Gastroesophageal sphincter (tissue), 4 donors: ENCODE measurements around the gene PLCG1. TPM values are rescaled to one million over a fixed set of nuclear protein-coding genes. Genes with fewer than 3 reads are reported as not detected.
A peak's percentile ranks its signal among the peaks of the same experiment; 100 is the strongest.

Experiments
- ATAC-seq: fragments of 150-250 bp; one replicate; pipeline ENCODE4 v1.9.1; 2016; ENCODE audit warnings: mild to moderate bottlenecking, moderate library complexity
- H3K27ac ChIP-seq, 4 donors: fragments of 200-600 bp; sonication (generic) in 3 of 4; 1 replicate in 3 of 4; 2 replicates in 1 of 4; pipeline ENCODE4 v1.5.1; 2016 to 2019
- H3K27me3 ChIP-seq: fragments of 200-600 bp; sonication (generic); one replicate; pipeline ENCODE4 v1.5.1; 2019
- H3K36me3 ChIP-seq, 2 donors: fragments of 200-600 bp; sonication (generic); one replicate each; pipeline ENCODE4 v1.5.1; 2019; ENCODE audit warnings: control low read depth in 1 of 2
- H3K4me1 ChIP-seq, 3 donors: fragments of 200-600 bp; sonication (generic); 1 replicate in 2 of 3; 2 replicates in 1 of 3; pipeline ENCODE4 v1.5.1; 2016 to 2019; ENCODE audit warnings: control low read depth in 2 of 3
- H3K4me3 ChIP-seq, 2 donors: fragments of 200-600 bp; sonication (generic); one replicate each; pipeline ENCODE4 v1.5.1; 2019; ENCODE audit warnings: mild to moderate bottlenecking in 1 of 2, moderate library complexity in 1 of 2
- H3K9me3 ChIP-seq, 3 donors: fragments of 200-600 bp; sonication (generic); one replicate each; pipeline ENCODE4 v1.5.1; 2017 to 2019; ENCODE audit warnings: control low read depth in 2 of 3
- CTCF ChIP-seq, 4 experiments: fragments of 200-600 bp in 2 of 4; fragments of 450-650 bp in 2 of 4; sonication (generic) in 1 of 4; IDR thresholded peaks; one replicate each; pipeline ENCODE4 v1.5.1; 2017 to 2019; ENCODE audit warnings: antibody characterized with exemption in 4 of 4, mild to moderate bottlenecking in 2 of 4, moderate library complexity in 2 of 4
- EP300 ChIP-seq: sonication (generic); formaldehyde crosslinking; IDR thresholded peaks from one replicate; pipeline ENCODE4 v1.6.1; 2017; ENCODE audit warnings: antibody characterized with exemption, mild to moderate bottlenecking
- POLR2A ChIP-seq, 2 donors: fragments of 450-650 bp; IDR thresholded peaks; one replicate each; pipeline ENCODE4 v1.6.1; 2017; ENCODE audit warnings: antibody characterized with exemption in 2 of 2, mild to moderate bottlenecking in 2 of 2, moderate library complexity in 1 of 2
- POLR2AphosphoS5 ChIP-seq: sonication (generic); formaldehyde crosslinking; IDR thresholded peaks from one replicate; pipeline ENCODE4 v1.6.1; 2017; ENCODE audit warnings: antibody characterized with exemption
- WGBS, 2 donors: methylation state at CpG; one replicate each; pipeline ENCODE4 v1.1.5; 2018; ENCODE audit warnings: low coverage in 1 of 2; 5-methylcytosine and 5-hydroxymethylcytosine counted together
- total RNA-seq, 4 donors: library from RNA; depleted of rRNA; stranded (reverse); fragments of >200 nt; gene quantifications; one replicate each; pipeline ENCODE4 v1.1.0, GENCODE V29; 2016

PLCG1 gene
- total RNA-seq, 4 donors from 2014 or later = 42.3 to 173 (median 94.7) TPM

- no peaks in the 10 kb centered on the region for H3K4me1 ChIP-seq
- H3K36me3 ChIP-seq = peaks cover 0 to 46% of the 10 kb centered on the region in 2 donors
- no peak overlapping the region for H3K27ac ChIP-seq
- TF ChIP-seq POLR2A (IDR thresholded peaks at IDR 0.05) = no peak
- no peak for TF ChIP-seq POLR2AphosphoS5
- TF ChIP-seq EP300 = no peak
- no peak for TF ChIP-seq CTCF (IDR thresholded peaks at IDR 0.05)
- ATAC-seq = no peak
- no peak overlapping the region for H3K4me3 ChIP-seq
- peaks cover 0 to 26% (median 0%) of the 10 kb centered on the region in 3 donors for H3K9me3 ChIP-seq
- H3K27me3 ChIP-seq = no peaks in the 10 kb centered on the region
- WGBS, 2 donors = 92 to 100% methylated on average over 1 of the region's 1 CpG
Observed at GRCh38 chr20:41196653-41197225, 59.4 kb downstream of the PLCG1 start.

GRCh38 chr20:41198443-41198842 is 61.1 kb downstream of the PLCG1 start:
- no peak for ATAC-seq
- H3K27ac ChIP-seq = no peak overlapping the region
- H3K4me3 ChIP-seq = no peak overlapping the region
- H3K27me3 ChIP-seq = no peaks in the 10 kb centered on the region
- H3K9me3 ChIP-seq = peaks cover 0 to 18% (median 0%) of the 10 kb centered on the region in 3 donors
- 96 to 98% methylated on average over 4 of the region's 4 CpGs for WGBS, 2 donors
- TF ChIP-seq EP300 = no peak
- no peak for TF ChIP-seq CTCF (IDR thresholded peaks at IDR 0.05)
- TF ChIP-seq POLR2A (IDR thresholded peaks at IDR 0.05) = no peak
- no peak for TF ChIP-seq POLR2AphosphoS5
- peaks cover 0 to 50% of the 10 kb centered on the region in 2 donors for H3K36me3 ChIP-seq
- no peaks in the 10 kb centered on the region for H3K4me1 ChIP-seq

- Histone ChIP-seq H3K27ac (peak overlapping the region in 1 of 4 donors; percentile 23), H3K4me3 (no peak overlapping the region), H3K27me3 (no peaks in the 10 kb centered on the region), H3K36me3 (peaks cover 0 to 66% of the 10 kb centered on the region in 2 donors), H3K4me1 (peaks cover 0 to 2% (median 0%) of the 10 kb centered on the region in 3 donors), H3K9me3 (peaks cover 0 to 18% (median 0%) of the 10 kb centered on the region in 3 donors)
- no peak for ATAC-seq
- TF ChIP-seq CTCF (IDR thresholded peaks at IDR 0.05) (no peak), POLR2AphosphoS5 (no peak), EP300 (no peak), POLR2A (IDR thresholded peaks at IDR 0.05) (no peak)
- 84 to 100% methylated on average over 1 to 2 of the region's 3 CpGs for WGBS, 2 donors
Observed at GRCh38 chr20:41200446-41201202, 63.3 kb downstream of the PLCG1 start.

GRCh38 chr20:41201760-41202159 is 64.4 kb downstream of the PLCG1 start:
- Histone ChIP-seq H3K4me1 (peaks cover 0 to 5% (median 0%) of the 10 kb centered on the region in 3 donors), H3K36me3 (peaks cover 0 to 66% of the 10 kb centered on the region in 2 donors), H3K27ac (no peak overlapping the region), H3K9me3 (peaks cover 0 to 18% (median 0%) of the 10 kb centered on the region in 3 donors), H3K4me3 (no peak overlapping the region), H3K27me3 (no peaks in the 10 kb centered on the region)
- WGBS, 2 donors = 100% methylated on average over 2 to 3 of the region's 8 CpGs
- ATAC-seq = no peak
- TF ChIP-seq EP300 = no peak
- no peak for TF ChIP-seq CTCF (IDR thresholded peaks at IDR 0.05)
- no peak for TF ChIP-seq POLR2A (IDR thresholded peaks at IDR 0.05)
- no peak for TF ChIP-seq POLR2AphosphoS5
